Endothelial cell of umbilical vein (primary cell): ENCODE measurements around the gene LIM2. TPM values are rescaled to one million over a fixed set of nuclear protein-coding genes. Genes with fewer than 3 reads are reported as not detected.

Source experiments
- BruUV-seq: library from RNA; stranded (reverse); fragments of 400-500 nt; replicated peaks from 2 replicates; lab custom pipeline; 2021; lab: Mats Ljungman, UMichigan
- CTCF ChIA-PET: fragments of 300-600, 350-600 bp; sonication (Branson Sonifier 250); formaldehyde crosslinking; loops from one replicate; lab custom pipeline; 2021; ENCODE audit warnings: antibody characterized with exemption, inconsistent platforms; lab: Charles Lee
- POLR2A ChIA-PET: fragments of 300-600, 350-600 bp; sonication (Branson Sonifier 250); formaldehyde crosslinking; loops from one replicate; lab custom pipeline; 2021; ENCODE audit warnings: antibody characterized with exemption, inconsistent platforms; lab: Charles Lee
- DNase-seq: peaks from one replicate; pipeline ENCODE4 v3.0.0-alpha.2; 2011; ENCODE audit warnings: low read depth, low spot score
- FAIRE-seq: peaks from 2 replicates; lab custom pipeline; 2011; peaks lifted over from hg19 to GRCh38; lab: Jason Lieb, UNC
- H2AFZ ChIP-seq: 2 replicates; pipeline ENCODE4 v1.6.0; 2012; ENCODE audit warnings: low read depth, low read length, control low read depth, inconsistent platforms
- H3K27ac ChIP-seq: 2 replicates; pipeline ENCODE4 v1.5.1; 2011; ENCODE audit warnings: low read depth, mild to moderate bottlenecking, control low read depth, low read length, moderate library complexity; ENCODE audit not compliant: insufficient read depth
- H3K27me3 ChIP-seq, 2 experiments: 2 replicates each; pipeline versions ENCODE4 v1.6.0 to v1.6.1; 2011; ENCODE audit warnings: low read length in 2 of 2, mixed read lengths in 1 of 2; ENCODE audit not compliant: control insufficient read depth in 2 of 2, insufficient read depth in 2 of 2
- H3K36me3 ChIP-seq, 2 experiments: 2 replicates in 1 of 2; 3 replicates in 1 of 2; pipeline ENCODE4 v1.5.1; 2011; ENCODE audit warnings: low read length in 2 of 2, mild to moderate bottlenecking in 1 of 2, moderate library complexity in 1 of 2; ENCODE audit not compliant: control insufficient read depth in 2 of 2, insufficient read depth in 2 of 2; ENCODE audit errors: extremely low read depth in 1 of 2
- H3K4me1 ChIP-seq: 3 replicates; pipeline ENCODE4 v1.5.1; 2011; ENCODE audit warnings: mild to moderate bottlenecking, low read length; ENCODE audit not compliant: control insufficient read depth, insufficient read depth; ENCODE audit errors: extremely low read depth
- H3K4me2 ChIP-seq: 2 replicates; pipeline ENCODE4 v1.6.1; 2011; ENCODE audit warnings: low read length, control low read depth, mixed read lengths; ENCODE audit not compliant: insufficient read depth
- H3K4me3 ChIP-seq, 3 experiments: fragments of 200-600 bp in 1 of 3; sonication (generic), shearing (Covaris generic) in 1 of 3; replicated peaks in 1 of 3; 2 replicates each; pipeline ENCODE4 v1.5.1; 2011 to 2016; ENCODE audit warnings: control low read depth in 3 of 3, low read length in 3 of 3, mild to moderate bottlenecking in 2 of 3, inconsistent platforms in 1 of 3, low read depth in 1 of 3, moderate library complexity in 1 of 3; ENCODE audit not compliant: insufficient read depth in 1 of 3
- H3K79me2 ChIP-seq: 2 replicates; pipeline ENCODE4 v1.6.0; 2012; ENCODE audit warnings: low read length, inconsistent platforms; ENCODE audit not compliant: control insufficient read depth, insufficient read depth
- H3K9ac ChIP-seq: replicated peaks from 2 replicates; pipeline ENCODE3; 2011; ENCODE audit warnings: low read length, control low read depth; ENCODE audit not compliant: insufficient read depth; ENCODE audit errors: extremely low read depth
- H3K9me1 ChIP-seq: replicated peaks from 3 replicates; pipeline ENCODE4 v1.6.0; 2011; ENCODE audit warnings: mild to moderate bottlenecking, low read length; ENCODE audit not compliant: control insufficient read depth, insufficient read depth; ENCODE audit errors: extremely low read depth
- H3K9me3 ChIP-seq: replicated peaks from 2 replicates; pipeline ENCODE4 v1.5.1; 2012; ENCODE audit warnings: low read length, inconsistent platforms; ENCODE audit not compliant: control insufficient read depth, insufficient read depth
- H4K20me1 ChIP-seq: replicated peaks from 2 replicates; pipeline ENCODE3; 2011; ENCODE audit warnings: mild to moderate bottlenecking, low read length; ENCODE audit not compliant: control insufficient read depth, insufficient read depth; ENCODE audit errors: extremely low read depth
- CTCF ChIP-seq, 2 donors: IDR thresholded peaks; 1 replicate in 1 of 2; 2 replicates in 1 of 2; pipeline ENCODE4 v1.5.1; 2011; ENCODE audit warnings: low read length in 2 of 2, mild to moderate bottlenecking in 2 of 2, moderate library complexity in 2 of 2, control low read depth in 1 of 2, inconsistent platforms in 1 of 2, low read depth in 1 of 2; ENCODE audit not compliant: insufficient read depth in 1 of 2; ENCODE audit errors: extremely low read depth in 1 of 2
- EZH2 ChIP-seq: IDR thresholded peaks from 2 replicates; pipeline ENCODE4 v1.6.1; 2012; ENCODE audit warnings: borderline replicate concordance, low read depth, mild to moderate bottlenecking, moderate library complexity, low read length, inconsistent platforms; ENCODE audit not compliant: severe bottlenecking
- FOS ChIP-seq: IDR thresholded peaks from 2 replicates; pipeline ENCODE4 v1.6.1; 2011; ENCODE audit warnings: mild to moderate bottlenecking, low read length, moderate library complexity, borderline replicate concordance; ENCODE audit not compliant: insufficient read depth
- MAX ChIP-seq: IDR thresholded peaks from 2 replicates; pipeline ENCODE4 v1.6.1; 2011; ENCODE audit not compliant: insufficient read depth, insufficient read length
- POLR2A ChIP-seq: IDR thresholded peaks from 2 replicates; pipeline ENCODE4 v1.6.1; 2012; ENCODE audit warnings: low read depth, mild to moderate bottlenecking, control low read depth, low read length
- POLR2AphosphoS5 ChIP-seq: IDR thresholded peaks from 2 replicates; pipeline ENCODE4 v1.6.1; 2012; ENCODE audit warnings: low read depth, mild to moderate bottlenecking, control low read depth, low read length, moderate library complexity; ENCODE audit not compliant: insufficient read depth
- dilution Hi-C: fragments of 300-500 bp; cut with MboI; formaldehyde crosslinking; loops from one replicate; pipeline ENCODE4 v1.15.0; 2019; ENCODE audit warnings: low sequenced_read_pairs; ENCODE audit not compliant: extremely low pct_ligation_motif_present
- intact Hi-C: fragments of 100-400 bp; cut with micrococcal nuclease; formaldehyde crosslinking; loops from one replicate; pipeline ENCODE4 v1.10.0; 2022
- polyA plus RNA-seq, 4 experiments: library from polyadenylated mRNA; depleted of rRNA in 3 of 4; stranded (reverse) in 3 of 4; unstranded in 1 of 4; fragments of >200 nt; gene quantifications; 2 replicates each; pipeline versions ENCODE4 v1.2.1 to v1.2.3, GENCODE V29; 2011 to 2012; ENCODE audit warnings: missing spikeins in 1 of 4
- total RNA-seq: library from RNA; stranded (reverse); gene quantifications from 2 replicates; pipeline ENCODE4 v1.2.3, GENCODE V29; 2021

LIM2 gene
- total and polyA plus RNA-seq, 2 donors (not counting 3 experiments of a cell fraction or from before 2014, with no cell fraction given) = not detected

GRCh38 chr19:51339687-51340656 lies 47.8 kb downstream of the LIM2 start:
- no TSS peak for BruUV-seq
- TF ChIP-seq POLR2AphosphoS5 (peak; percentile 12), EZH2 (no peak), POLR2A (no peak), FOS (no peak), MAX (peak; percentile 72), CTCF (IDR thresholded peaks at IDR 0.05; ENCODE audit: extremely low read depth in 1 of 2, insufficient read depth in 1 of 2, low read depth in 1 of 2, low read length in 2 of 2) (peak; percentile 13 to 20)
- ChIA-PET CTCF (interaction anchor here (0.6 to 1.8 kb wide), 27 partner anchors 11 to 349 kb away, joined by 3 to 27 read pairs (median 4); partner anchors contain the start of genes CLDND2, ETFB and ZNF175), POLR2A (interaction anchor here (0.7 to 1.3 kb wide), 3 partner anchors 22 to 28 kb away, joined by 4 to 8 read pairs (median 6); partner anchors contain the start of gene ETFB)
- H3K4me3 ChIP-seq = peak overlapping the region; percentile 55 to 82 (median 73)
- peak; percentile 98 for FAIRE-seq
- no peaks in the 10 kb centered on the region for H3K79me2 ChIP-seq
- H4K20me1 ChIP-seq = no peaks in the 10 kb centered on the region
- intact Hi-C loops (loop anchor here (1.0 to 5.0 kb wide), 6 partner anchors 27 to 349 kb away; partner anchors contain the start of gene CTU1), dilution Hi-C loops (no loop called here)
- peak overlapping the region; percentile 6 for H3K27ac ChIP-seq
- H3K9ac ChIP-seq = peak overlapping the region; percentile 65
- no peaks in the 10 kb centered on the region for H3K9me3 ChIP-seq
- peak; percentile 97 for DNase-seq
- peak overlapping the region; percentile 98 for H2AFZ ChIP-seq
- no peaks in the 10 kb centered on the region for H3K9me1 ChIP-seq
- no peaks in the 10 kb centered on the region for H3K36me3 ChIP-seq
- peaks cover 8% of the 10 kb centered on the region for H3K4me1 ChIP-seq
- H3K27me3 ChIP-seq = no peaks in the 10 kb centered on the region
- peak overlapping the region; percentile 94 for H3K4me2 ChIP-seq
